Peyer's patch (tissue), 4 donors: ENCODE results near the gene NEK6. TPM values are rescaled to one million over a fixed set of nuclear protein-coding genes. Genes with fewer than 3 reads are reported as not detected.

Experiments used
- DNase-seq, 3 donors: peaks; one replicate each; pipeline ENCODE4 v3.0.0-alpha.2; 2017 to 2019
- H3K27ac ChIP-seq, 4 donors: fragments of 200-600 bp; sonication (generic); one replicate each; pipeline ENCODE4 v1.5.1; 2016 to 2019
- H3K27me3 ChIP-seq, 2 donors: fragments of 200-600 bp; sonication (generic); one replicate each; pipeline ENCODE4 v1.5.1; 2019
- H3K36me3 ChIP-seq, 3 donors: fragments of 200-600 bp; sonication (generic); one replicate each; pipeline ENCODE4 v1.5.1; 2016 to 2019
- H3K4me1 ChIP-seq, 4 donors: fragments of 200-600 bp; sonication (generic); one replicate each; pipeline ENCODE4 v1.5.1; 2016 to 2019
- H3K4me3 ChIP-seq, 4 donors: fragments of 200-600 bp; sonication (generic); 1 replicate in 3 of 4; 2 replicates in 1 of 4; pipeline ENCODE4 v1.5.1; 2016 to 2019; ENCODE audit warnings: mild to moderate bottlenecking in 1 of 4
- H3K9me3 ChIP-seq, 4 donors: fragments of 200-600 bp; sonication (generic); one replicate each; pipeline ENCODE4 v1.5.1; 2016 to 2019; ENCODE audit warnings: mild to moderate bottlenecking in 1 of 4
- CTCF ChIP-seq, 6 experiments: fragments of 450-650 bp in 4 of 6; fragments of 200-600 bp in 2 of 6; sonication (generic) in 1 of 6; IDR thresholded peaks; one replicate each; pipeline ENCODE4 v1.5.1; 2017 to 2019; ENCODE audit warnings: antibody characterized with exemption in 6 of 6, mild to moderate bottlenecking in 3 of 6, moderate library complexity in 1 of 6
- POLR2A ChIP-seq, 2 donors: fragments of 450-650 bp; IDR thresholded peaks; one replicate each; pipeline ENCODE4 v1.5.1; 2017; ENCODE audit warnings: antibody characterized with exemption in 2 of 2, mild to moderate bottlenecking in 2 of 2, moderate library complexity in 2 of 2
- total RNA-seq, 4 donors: library from RNA; depleted of rRNA; stranded (reverse); fragments of >200 nt; gene quantifications; one replicate each; pipeline ENCODE4 v1.1.0, GENCODE V29; 2016

The NEK6 gene
- total RNA-seq, 4 donors from 2014 or later, result 38.4 to 77.6 (median 46.9) TPM

GRCh38 chr9:124272118-124272517 lies 14.4 kb downstream of the NEK6 start:
- H3K27me3 ChIP-seq, result no peaks in the 10 kb centered on the region
- H3K9me3 ChIP-seq, result no peaks in the 10 kb centered on the region
- peaks cover 14 to 39% (median 21%) of the 10 kb centered on the region in 4 donors for H3K4me1 ChIP-seq
- no peak for DNase-seq
- peak overlapping the region in 3 of 4 donors; percentile 46 to 92 (median 76) for H3K27ac ChIP-seq
- H3K36me3 ChIP-seq, result no peaks in the 10 kb centered on the region
- H3K4me3 ChIP-seq, result no peak overlapping the region
- TF ChIP-seq POLR2A (IDR thresholded peaks at IDR 0.05) (no peak), CTCF (IDR thresholded peaks at IDR 0.05) (no peak)

DNA sequence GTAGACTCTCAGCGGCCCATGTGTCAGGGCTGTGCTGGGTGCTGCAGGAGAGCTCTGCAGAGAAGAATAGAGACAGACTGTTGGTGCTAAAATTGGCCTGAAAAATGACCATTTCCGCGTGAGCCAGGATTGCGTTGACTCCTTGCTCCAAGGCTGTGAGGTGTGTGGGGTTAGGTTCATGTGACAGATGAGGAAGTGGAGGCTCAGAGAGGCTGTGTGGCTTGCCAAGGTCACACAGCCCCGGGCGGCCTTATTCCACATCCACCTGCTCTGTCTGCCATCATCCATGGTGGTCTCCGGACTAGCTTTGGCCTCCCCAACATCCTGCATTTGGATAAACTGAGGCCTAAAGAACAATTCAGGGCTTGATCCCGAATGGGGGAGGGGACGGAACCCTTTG lies 15.2 kb downstream of the NEK6 start:
- TF ChIP-seq CTCF (IDR thresholded peaks at IDR 0.05), result no peak
- no peak for TF ChIP-seq POLR2A (IDR thresholded peaks at IDR 0.05)
- Histone ChIP-seq H3K4me3 (no peak overlapping the region), H3K27me3 (no peaks in the 10 kb centered on the region), H3K36me3 (no peaks in the 10 kb centered on the region), H3K9me3 (no peaks in the 10 kb centered on the region), H3K27ac (peak overlapping the region in 2 of 4 donors; percentile 0 to 15), H3K4me1 (peaks cover 9 to 33% (median 19%) of the 10 kb centered on the region in 4 donors)
- DNase-seq, result no peak

GRCh38 chr9:124273427-124274160 lies 15.8 kb downstream of the NEK6 start:
- no peaks in the 10 kb centered on the region for H3K36me3 ChIP-seq
- no peaks in the 10 kb centered on the region for H3K27me3 ChIP-seq
- TF ChIP-seq POLR2A (IDR thresholded peaks at IDR 0.05) (no peak), CTCF (IDR thresholded peaks at IDR 0.05) (no peak)
- DNase-seq, result no peak
- peaks cover 9 to 31% (median 19%) of the 10 kb centered on the region in 4 donors for H3K4me1 ChIP-seq
- H3K27ac ChIP-seq, result peak overlapping the region in 1 of 4 donors; percentile 15
- no peaks in the 10 kb centered on the region for H3K9me3 ChIP-seq
- H3K4me3 ChIP-seq, result no peak overlapping the region

DNA sequence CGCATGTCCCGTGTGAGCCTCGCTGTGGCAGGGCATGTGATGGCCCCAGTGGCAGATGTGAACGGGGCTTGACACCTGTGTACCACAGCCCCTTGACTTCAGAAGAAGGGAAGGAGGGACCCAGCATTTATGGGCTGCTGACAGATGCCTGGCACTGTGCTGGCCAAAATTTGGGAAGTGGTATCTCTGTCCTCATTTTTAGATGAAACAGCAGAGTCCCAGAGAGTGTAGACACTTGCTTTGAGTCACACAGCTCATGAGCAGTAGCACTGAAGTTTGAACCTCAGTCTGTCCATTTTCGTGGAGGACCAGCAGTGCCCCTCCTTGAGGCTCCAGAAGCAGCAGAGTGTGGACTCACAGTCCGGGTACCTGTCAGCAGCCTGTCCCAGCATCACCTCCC lies 16.5 kb downstream of the NEK6 start:
- no peaks in the 10 kb centered on the region for H3K27me3 ChIP-seq
- H3K9me3 ChIP-seq, result no peaks in the 10 kb centered on the region
- DNase-seq, result no peak
- no peak overlapping the region for H3K4me3 ChIP-seq
- H3K27ac ChIP-seq, result no peak overlapping the region
- no peaks in the 10 kb centered on the region for H3K36me3 ChIP-seq
- H3K4me1 ChIP-seq, result peaks cover 9 to 38% (median 19%) of the 10 kb centered on the region in 4 donors
- TF ChIP-seq CTCF (IDR thresholded peaks at IDR 0.05) (no peak), POLR2A (IDR thresholded peaks at IDR 0.05) (no peak)

DNA sequence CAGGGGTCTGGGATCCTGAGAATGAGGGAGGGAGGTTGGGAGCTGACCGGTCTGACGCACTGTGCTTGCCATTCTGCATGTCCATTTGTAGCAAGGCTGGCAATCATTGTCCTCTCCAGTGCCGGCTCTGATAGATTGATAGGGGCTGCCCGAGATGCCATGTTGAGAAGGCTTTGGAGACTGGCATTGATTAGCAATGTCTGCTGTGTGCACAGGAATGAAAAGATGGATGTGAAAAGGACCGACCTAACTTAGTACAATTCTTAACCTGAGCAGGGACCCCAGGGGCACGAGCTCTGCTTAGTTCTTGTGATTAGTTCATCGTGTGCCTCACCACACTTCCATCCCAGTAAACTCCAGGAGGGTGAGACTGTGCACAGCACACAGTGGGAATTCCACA lies 17.0 kb downstream of the NEK6 start:
- DNase-seq, result no peak
- no peak overlapping the region for H3K27ac ChIP-seq
- H3K9me3 ChIP-seq, result no peaks in the 10 kb centered on the region
- no peak overlapping the region for H3K4me3 ChIP-seq
- TF ChIP-seq POLR2A (IDR thresholded peaks at IDR 0.05) (no peak), CTCF (IDR thresholded peaks at IDR 0.05) (no peak)
- peaks cover 11 to 40% (median 19%) of the 10 kb centered on the region in 4 donors for H3K4me1 ChIP-seq
- no peaks in the 10 kb centered on the region for H3K36me3 ChIP-seq
- no peaks in the 10 kb centered on the region for H3K27me3 ChIP-seq
